HepG2 (cell line): ENCODE results near the gene ERFL. TPM values are rescaled to one million over a fixed set of nuclear protein-coding genes. Genes with fewer than 3 reads are reported as not detected.
A peak's percentile ranks its signal among the peaks of the same experiment; 100 is the strongest.

Experiments
- ARNTL ChIP-seq: sonication (generic); formaldehyde crosslinking; IDR thresholded peaks from 2 replicates; pipeline ENCODE4 v1.4.0; 2020; ENCODE audit warnings: mild to moderate bottlenecking, missing genetic modification reagents
- ASH2L ChIP-seq: fragments of 300-600, 200-600 bp; sonication (generic); IDR thresholded peaks from 2 replicates; pipeline ENCODE4 v1.7.0; 2017; ENCODE audit warnings: low read depth, mild to moderate bottlenecking, moderate library complexity, mixed read lengths, low read length; ENCODE audit not compliant: insufficient read length
- ATF7-NPFF ChIP-seq: sonication (generic); formaldehyde crosslinking; IDR thresholded peaks from 2 replicates; pipeline ENCODE4 v1.8.1; 2023; ENCODE audit warnings: mild to moderate bottlenecking, low read depth, missing genetic modification reagents, moderate library complexity
- HIC2 ChIP-seq: sonication (generic); formaldehyde crosslinking; IDR thresholded peaks from 2 replicates; pipeline ENCODE4 v1.9.0; 2022; ENCODE audit warnings: low read depth, missing genetic modification reagents
- IKZF1 ChIP-seq: fragments of 450-650 bp; IDR thresholded peaks from 2 replicates; pipeline ENCODE4 v1.7.1; 2016
- KLF15 ChIP-seq: sonication (generic); formaldehyde crosslinking; IDR thresholded peaks from 2 replicates; pipeline ENCODE4 v1.8.1; 2023; ENCODE audit warnings: borderline replicate concordance, mild to moderate bottlenecking, inconsistent platforms, missing genetic modification reagents, mixed read lengths
- MXD1 ChIP-seq: sonication (generic); formaldehyde crosslinking; IDR thresholded peaks from 2 replicates; pipeline ENCODE4 v1.4.0; 2020; ENCODE audit warnings: mild to moderate bottlenecking, missing genetic modification reagents
- MXD4 ChIP-seq: IDR thresholded peaks from 2 replicates; pipeline ENCODE4 v1.6.1; 2016; ENCODE audit warnings: mild to moderate bottlenecking, missing biosample characterization, missing genetic modification reagents
- SMAD1 ChIP-seq: sonication (generic); formaldehyde crosslinking; IDR thresholded peaks from 2 replicates; pipeline ENCODE4 v1.4.0; 2020; ENCODE audit warnings: missing genetic modification reagents, low read depth, mild to moderate bottlenecking, borderline replicate concordance
- ZMAT5 ChIP-seq: sonication (generic); formaldehyde crosslinking; IDR thresholded peaks from 2 replicates; pipeline ENCODE4 v1.5.0; 2020; ENCODE audit warnings: mild to moderate bottlenecking, low read depth, missing genetic modification reagents, borderline replicate concordance
- ZNF484 ChIP-seq: sonication (generic); formaldehyde crosslinking; IDR thresholded peaks from 2 replicates; pipeline ENCODE4 v1.5.1; 2020; ENCODE audit warnings: mild to moderate bottlenecking, low read depth, missing genetic modification reagents, borderline replicate concordance
- ZNF567 ChIP-seq: sonication (generic); formaldehyde crosslinking; IDR thresholded peaks from 2 replicates; pipeline ENCODE4 v1.8.1; 2023; ENCODE audit warnings: mild to moderate bottlenecking, missing genetic modification reagents, borderline replicate concordance
- ZNF598 ChIP-seq: sonication (generic); formaldehyde crosslinking; IDR thresholded peaks from 2 replicates; pipeline ENCODE4 v1.5.1; 2020; ENCODE audit warnings: mild to moderate bottlenecking, missing genetic modification reagents, borderline replicate concordance
- ZNF746 ChIP-seq: sonication (generic); formaldehyde crosslinking; IDR thresholded peaks from 2 replicates; pipeline ENCODE4 v1.8.0; 2022; ENCODE audit warnings: mild to moderate bottlenecking, missing genetic modification reagents
- ZSCAN22 ChIP-seq: sonication (generic); formaldehyde crosslinking; IDR thresholded peaks from 2 replicates; pipeline ENCODE4 v1.4.0; 2020; ENCODE audit warnings: mild to moderate bottlenecking, missing genetic modification reagents
- polyA plus RNA-seq, 8 experiments: library from polyadenylated mRNA; depleted of rRNA in 3 of 8; stranded (reverse) in 7 of 8; unstranded in 1 of 8; fragments of >200 nt; fragmentation: Illumina TruSeq in 4 of 8; extraction: Trizol in 4 of 8; gene quantifications; 2 replicates each; pipeline versions ENCODE4 v1.2.1 to v1.2.3, GENCODE V29; 2011 to 2016; ENCODE audit warnings: low read depth in 4 of 8, missing spikeins in 1 of 8, mixed read lengths in 1 of 8; ENCODE audit not compliant: insufficient read depth in 1 of 8
- total RNA-seq, 5 experiments: library from RNA; depleted of rRNA; stranded (reverse); fragments of >200 nt; fragmentation: Illumina TruSeq; extraction: Trizol; gene quantifications; 2 replicates each; pipeline ENCODE4 v1.2.3, GENCODE V29; 2016; ENCODE audit warnings: low read depth in 1 of 5

Gene ERFL
- total and polyA plus RNA-seq, 2 of the 13 experiments (the other 11 are each of a cell fraction or from before 2014, with no cell fraction given), result not detected

GRCh38 chr19:41860419-41861115 lies 67.7 kb downstream of the ERFL start (continued):
- no peak for TF ChIP-seq IKZF1
- no peak for TF ChIP-seq HIC2
- TF ChIP-seq ZMAT5, result no peak
- TF ChIP-seq ARNTL (CRISPR knock-in tag), result no peak
- no peak for TF ChIP-seq KLF15 (CRISPR knock-in tag)
- no peak for TF ChIP-seq MXD1 (CRISPR knock-in tag)
- TF ChIP-seq ZSCAN22 (CRISPR knock-in tag), result 0 out of 2 replicates have a peak, but pooled peaks have one; percentile 17
- TF ChIP-seq ZNF484 (CRISPR knock-in tag), result no peak
- no peak for TF ChIP-seq SMAD1 (CRISPR knock-in tag)
- no peak for TF ChIP-seq ATF7-NPFF (CRISPR knock-in tag)
- no peak for TF ChIP-seq ZNF567 (CRISPR knock-in tag)
- TF ChIP-seq ASH2L, result peak; percentile 32
- TF ChIP-seq ZNF598 (CRISPR knock-in tag), result 0 out of 2 replicates have a peak, but pooled peaks have one; percentile 57
- TF ChIP-seq MXD4 (CRISPR knock-in tag), result no peak
- no peak for TF ChIP-seq ZNF746
